Caco-2 (cell line): ENCODE results near the gene PASD1. TPM values are rescaled to one million over a fixed set of nuclear protein-coding genes. Genes with fewer than 3 reads are reported as not detected.
A peak's percentile ranks its signal among the peaks of the same experiment; 100 is the strongest.

Source experiments
- Bru-seq: library from RNA; stranded (reverse); fragments of 400-500 nt; gene quantifications from one replicate; lab custom pipeline; 2021; lab: Mats Ljungman, UMichigan
- BruChase-seq, 2 experiments: library from RNA; stranded (reverse); fragments of 400-500 nt; gene quantifications; one replicate each; lab custom pipeline; 2021; lab: Mats Ljungman, UMichigan
- BruUV-seq: library from RNA; stranded (reverse); fragments of 400-500 nt; replicated peaks from 2 replicates; lab custom pipeline; 2021; lab: Mats Ljungman, UMichigan
- CTCF ChIA-PET: fragments of 300-600 bp; sonication (Branson Sonifier 250); formaldehyde crosslinking; loops from one replicate; lab custom pipeline; 2022; ENCODE audit warnings: antibody characterized with exemption; lab: Charles Lee
- POLR2A ChIA-PET: fragments of 300-600 bp; sonication (Branson Sonifier 250); formaldehyde crosslinking; loops from one replicate; lab custom pipeline; 2022; ENCODE audit warnings: antibody characterized with exemption; lab: Charles Lee
- DNase-seq, 2 experiments: peaks; one replicate each; pipeline versions ENCODE4 v3.0.0 to v3.0.0-alpha.2; 2020 to 2022
- H3K27me3 ChIP-seq: replicated peaks from 2 replicates; pipeline ENCODE4 v1.6.0; 2011; ENCODE audit warnings: low read length; ENCODE audit not compliant: control insufficient read depth, insufficient read depth
- H3K36me3 ChIP-seq: 2 replicates; pipeline ENCODE4 v1.5.1; 2011; ENCODE audit warnings: low read length; ENCODE audit not compliant: control insufficient read depth, insufficient read depth
- H3K4me1 ChIP-seq: fragments of 250-450 bp; sonication (Bioruptor Pico); 2 replicates; pipeline ENCODE4 v1.5.1; 2020; ENCODE audit warnings: mild to moderate bottlenecking
- H3K4me3 ChIP-seq: 2 replicates; pipeline ENCODE4 v1.5.1; 2011; ENCODE audit warnings: low read depth, mild to moderate bottlenecking, control low read depth, low read length
- H3K9me3 ChIP-seq: fragments of 250-450 bp; sonication (Bioruptor Pico); 2 replicates; pipeline ENCODE4 v1.5.1; 2020; ENCODE audit warnings: mild to moderate bottlenecking, moderate library complexity
- H3K27ac Mint-ChIP-seq: one replicate; pipeline ENCODE4 v1.8.0; 2022; ENCODE audit warnings: mixed read lengths; ENCODE audit not compliant: unreplicated experiment
- H3K27me3 Mint-ChIP-seq: one replicate; pipeline ENCODE4 v1.8.0; 2022; ENCODE audit warnings: mixed read lengths; ENCODE audit not compliant: insufficient read depth, unreplicated experiment
- H3K36me3 Mint-ChIP-seq: one replicate; pipeline ENCODE4 v1.8.0; 2022; ENCODE audit warnings: mild to moderate bottlenecking, mixed read lengths; ENCODE audit not compliant: insufficient read depth, unreplicated experiment
- H3K4me1 Mint-ChIP-seq: one replicate; pipeline ENCODE4 v1.8.0; 2022; ENCODE audit warnings: low read depth, mixed read lengths; ENCODE audit not compliant: unreplicated experiment
- H3K4me3 Mint-ChIP-seq: one replicate; pipeline ENCODE4 v1.8.0; 2022; ENCODE audit warnings: mild to moderate bottlenecking, moderate library complexity, mixed read lengths; ENCODE audit not compliant: unreplicated experiment
- H3K9me3 Mint-ChIP-seq: one replicate; pipeline ENCODE4 v1.8.0; 2022; ENCODE audit warnings: mixed read lengths; ENCODE audit not compliant: unreplicated experiment
- intact Hi-C: fragments of 100-400 bp; cut with micrococcal nuclease; formaldehyde crosslinking; loops from one replicate; pipeline ENCODE4 v1.10.0; 2022; ENCODE audit not compliant: unreplicated experiment
- long read RNA-seq: library from polyadenylated mRNA; stranded (forward); transcript quantifications from one replicate; pipeline ENCODE4 v2.0.0, GENCODE V29; 2022
- total RNA-seq: library from RNA; stranded (reverse); gene quantifications from 2 replicates; pipeline ENCODE4 v1.2.3, GENCODE V29; 2022
- TF ChIP-seq, protein P1 (sequence below), 2 experiments: fragments of 200-600 bp in 1 of 2; IDR thresholded peaks; 1 replicate in 1 of 2; 2 replicates in 1 of 2; pipeline versions ENCODE4 v1.5.1 to v1.8.0; 2011 to 2022; ENCODE audit warnings: antibody characterized with exemption in 1 of 2, control low read depth in 1 of 2, inconsistent platforms in 1 of 2, low read depth in 1 of 2, low read length in 1 of 2, mild to moderate bottlenecking in 1 of 2, moderate library complexity in 1 of 2; ENCODE audit not compliant: insufficient read depth in 1 of 2, severe bottlenecking in 1 of 2, unreplicated experiment in 1 of 2

PASD1 gene, protein sequence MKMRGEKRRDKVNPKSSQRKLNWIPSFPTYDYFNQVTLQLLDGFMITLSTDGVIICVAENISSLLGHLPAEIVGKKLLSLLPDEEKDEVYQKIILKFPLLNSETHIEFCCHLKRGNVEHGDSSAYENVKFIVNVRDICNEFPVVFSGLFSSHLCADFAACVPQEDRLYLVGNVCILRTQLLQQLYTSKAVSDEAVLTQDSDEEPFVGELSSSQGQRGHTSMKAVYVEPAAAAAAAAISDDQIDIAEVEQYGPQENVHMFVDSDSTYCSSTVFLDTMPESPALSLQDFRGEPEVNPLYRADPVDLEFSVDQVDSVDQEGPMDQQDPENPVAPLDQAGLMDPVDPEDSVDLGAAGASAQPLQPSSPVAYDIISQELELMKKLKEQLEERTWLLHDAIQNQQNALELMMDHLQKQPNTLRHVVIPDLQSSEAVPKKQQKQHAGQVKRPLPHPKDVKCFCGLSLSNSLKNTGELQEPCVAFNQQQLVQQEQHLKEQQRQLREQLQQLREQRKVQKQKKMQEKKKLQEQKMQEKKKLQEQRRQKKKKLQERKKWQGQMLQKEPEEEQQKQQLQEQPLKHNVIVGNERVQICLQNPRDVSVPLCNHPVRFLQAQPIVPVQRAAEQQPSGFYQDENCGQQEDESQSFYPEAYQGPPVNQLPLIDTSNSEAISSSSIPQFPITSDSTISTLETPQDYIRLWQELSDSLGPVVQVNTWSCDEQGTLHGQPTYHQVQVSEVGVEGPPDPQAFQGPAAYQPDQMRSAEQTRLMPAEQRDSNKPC
- not detected in 2 replicates for total RNA-seq
- not detected for Bru-seq, nascent RNA
- BruChase-seq, experiment 1, labeled RNA remaining after a 2-hour chase, result not detected
- BruChase-seq, experiment 2, labeled RNA remaining after a 6-hour chase, result percentile 5 among the genes with signal in this experiment
- long read RNA-seq, result 0 reads

DNA sequence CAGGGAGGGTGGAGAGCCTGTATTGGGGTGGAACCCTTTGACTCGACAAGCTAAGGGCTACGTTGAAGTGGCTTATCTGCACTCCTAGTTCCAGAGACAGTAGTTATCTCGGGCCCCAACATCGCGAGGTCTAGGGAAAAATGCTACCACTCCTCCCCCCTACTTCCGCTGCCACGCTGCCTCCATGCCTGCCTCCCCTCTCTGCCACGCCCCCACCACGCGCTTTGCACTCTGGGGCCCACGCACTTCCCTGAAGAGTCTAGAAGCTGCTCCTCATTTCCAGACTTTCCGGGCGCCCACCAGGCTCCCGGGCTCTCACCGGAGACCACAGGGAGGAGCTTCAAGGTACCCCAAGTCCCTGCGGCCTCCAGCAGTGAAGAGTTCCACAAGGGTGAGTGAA, at the start of gene PASD1:
TSS of gene PASD1 (plus strand) at position 227 of the 400 bp plus-strand sequence. CDS start 37,879 bp downstream, outside the sequence.
- H3K4me1 ChIP-seq, result no peaks in the 10 kb centered on the region
- no peaks in the 10 kb centered on the region for H3K36me3 ChIP-seq
- TF ChIP-seq, protein P1, sequence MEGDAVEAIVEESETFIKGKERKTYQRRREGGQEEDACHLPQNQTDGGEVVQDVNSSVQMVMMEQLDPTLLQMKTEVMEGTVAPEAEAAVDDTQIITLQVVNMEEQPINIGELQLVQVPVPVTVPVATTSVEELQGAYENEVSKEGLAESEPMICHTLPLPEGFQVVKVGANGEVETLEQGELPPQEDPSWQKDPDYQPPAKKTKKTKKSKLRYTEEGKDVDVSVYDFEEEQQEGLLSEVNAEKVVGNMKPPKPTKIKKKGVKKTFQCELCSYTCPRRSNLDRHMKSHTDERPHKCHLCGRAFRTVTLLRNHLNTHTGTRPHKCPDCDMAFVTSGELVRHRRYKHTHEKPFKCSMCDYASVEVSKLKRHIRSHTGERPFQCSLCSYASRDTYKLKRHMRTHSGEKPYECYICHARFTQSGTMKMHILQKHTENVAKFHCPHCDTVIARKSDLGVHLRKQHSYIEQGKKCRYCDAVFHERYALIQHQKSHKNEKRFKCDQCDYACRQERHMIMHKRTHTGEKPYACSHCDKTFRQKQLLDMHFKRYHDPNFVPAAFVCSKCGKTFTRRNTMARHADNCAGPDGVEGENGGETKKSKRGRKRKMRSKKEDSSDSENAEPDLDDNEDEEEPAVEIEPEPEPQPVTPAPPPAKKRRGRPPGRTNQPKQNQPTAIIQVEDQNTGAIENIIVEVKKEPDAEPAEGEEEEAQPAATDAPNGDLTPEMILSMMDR (IDR thresholded peaks at IDR 0.05; ENCODE audit: insufficient read depth in 1 of 2, low read depth in 1 of 2, low read length in 1 of 2, severe bottlenecking in 1 of 2, unreplicated experiment in 1 of 2), result no peak
- H3K9me3 ChIP-seq, result no peaks in the 10 kb centered on the region
- no peaks in the 10 kb centered on the region for H3K27me3 ChIP-seq
- no peak within 1 kb of the TSS for H3K27ac Mint-ChIP-seq
- no peak within 1 kb of the TSS for H3K4me3 ChIP-seq
- no peak within 1 kb of the TSS for H3K4me3 Mint-ChIP-seq
- intact Hi-C loops, result no loop called here
- no peaks in the 10 kb centered on the region for H3K4me1 Mint-ChIP-seq
- H3K9me3 Mint-ChIP-seq, result no peaks in the 10 kb centered on the region
- BruUV-seq, result no TSS peak
- POLR2A ChIA-PET, result no interaction called here
- CTCF ChIA-PET, result no interaction called here
- no peaks in the 10 kb centered on the region for H3K36me3 Mint-ChIP-seq
- H3K27me3 Mint-ChIP-seq, result no peaks in the 10 kb centered on the region
- no peak for DNase-seq

DNA sequence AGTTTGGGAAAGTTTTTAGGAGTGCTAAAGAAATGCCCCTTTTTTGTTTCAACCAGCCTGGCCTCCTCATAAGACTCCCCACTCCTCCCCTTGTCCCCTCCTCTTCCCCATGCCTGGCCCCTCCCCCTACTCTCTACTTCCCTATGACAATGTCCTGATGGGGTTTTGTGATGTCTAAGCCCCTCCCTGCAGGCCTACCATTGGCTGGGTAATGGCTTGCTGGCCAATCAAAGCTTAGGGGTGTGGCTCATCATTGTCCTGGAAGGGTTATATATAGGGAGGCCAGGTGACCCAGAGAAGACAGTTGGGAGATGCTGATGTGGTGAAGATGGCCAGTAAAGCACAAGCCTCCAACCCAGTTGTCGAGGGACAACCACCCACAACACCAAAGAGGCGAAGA, 48.2 kb upstream of the PASD1 start:
- CTCF ChIA-PET, result no interaction called here
- no peak overlapping the region for H3K4me3 Mint-ChIP-seq

More for the DNA sequence above, 48.2 kb upstream of the PASD1 start:
- H3K4me1 Mint-ChIP-seq, result no peaks in the 10 kb centered on the region
- no peaks in the 10 kb centered on the region for H3K9me3 Mint-ChIP-seq
- TF ChIP-seq, protein P1 (IDR thresholded peaks at IDR 0.05; ENCODE audit: insufficient read depth in 1 of 2, low read depth in 1 of 2, low read length in 1 of 2, severe bottlenecking in 1 of 2, unreplicated experiment in 1 of 2), result no peak
- Histone ChIP-seq H3K4me1 (no peaks in the 10 kb centered on the region), H3K36me3 (no peaks in the 10 kb centered on the region), H3K27me3 (no peaks in the 10 kb centered on the region), H3K4me3 (no peak overlapping the region), H3K9me3 (no peaks in the 10 kb centered on the region)
- POLR2A ChIA-PET, result no interaction called here
- H3K36me3 Mint-ChIP-seq, result no peaks in the 10 kb centered on the region
- intact Hi-C loops, result no loop called here
- no TSS peak for BruUV-seq
- no peak for DNase-seq
- H3K27ac Mint-ChIP-seq, result no peak overlapping the region
- H3K27me3 Mint-ChIP-seq, result peaks cover 4% of the 10 kb centered on the region
